T-helper 2 cell treated with Interferon-gamma antibody and Interleukin-4, amounts not matched to agents 100 ng/mL and 5 ng/mL, for 36 hours (primary cell): Measurements from ENCODE around the gene PREB. TPM values are rescaled to one million over a fixed set of nuclear protein-coding genes. Genes with fewer than 3 reads are reported as not detected.

Experiments used
- intact Hi-C: fragments of 100-400 bp; cut with micrococcal nuclease; formaldehyde crosslinking; loops from one replicate; pipeline ENCODE4 v1.15.1; 2023
- total RNA-seq: library from RNA; stranded (reverse); gene quantifications from 2 replicates; pipeline ENCODE4 v1.2.3, GENCODE V29; 2022

PREB gene
- total RNA-seq, 1 donor from 2014 or later: 76.6 TPM

DNA sequence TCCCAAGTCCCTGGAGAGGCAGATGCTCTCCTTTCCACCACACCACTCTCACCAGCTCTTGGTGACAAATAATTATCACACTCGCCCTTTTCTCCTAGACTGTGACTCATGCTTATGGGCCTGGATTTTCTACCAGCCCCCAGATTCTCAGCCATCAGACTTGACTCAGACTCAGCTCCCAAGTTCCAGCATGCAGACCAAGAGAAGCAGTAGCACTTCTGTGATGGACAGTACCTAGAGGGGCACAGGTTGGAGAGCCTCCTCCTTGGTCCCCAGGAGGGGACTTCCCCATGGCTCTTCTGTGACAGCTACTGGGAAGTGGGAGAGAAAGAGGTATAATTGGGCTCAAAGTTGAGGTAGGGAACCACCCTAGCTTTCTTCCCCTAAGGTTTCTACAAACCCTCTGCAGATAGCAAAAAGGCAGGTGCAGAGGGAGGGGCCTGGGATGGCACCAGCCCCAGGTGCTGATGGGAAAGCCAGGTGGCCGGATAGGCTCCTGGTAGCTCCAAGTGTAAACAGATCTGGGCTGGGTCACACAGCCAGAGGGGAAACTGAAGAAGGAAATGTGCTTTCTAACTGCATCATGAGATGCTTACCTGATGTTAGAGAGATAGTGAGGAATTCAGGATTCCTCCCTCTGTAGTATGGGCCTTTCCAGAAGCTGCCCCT lies 18.5 kb upstream of the PREB start:
- intact Hi-C loops: no loop called here

DNA sequence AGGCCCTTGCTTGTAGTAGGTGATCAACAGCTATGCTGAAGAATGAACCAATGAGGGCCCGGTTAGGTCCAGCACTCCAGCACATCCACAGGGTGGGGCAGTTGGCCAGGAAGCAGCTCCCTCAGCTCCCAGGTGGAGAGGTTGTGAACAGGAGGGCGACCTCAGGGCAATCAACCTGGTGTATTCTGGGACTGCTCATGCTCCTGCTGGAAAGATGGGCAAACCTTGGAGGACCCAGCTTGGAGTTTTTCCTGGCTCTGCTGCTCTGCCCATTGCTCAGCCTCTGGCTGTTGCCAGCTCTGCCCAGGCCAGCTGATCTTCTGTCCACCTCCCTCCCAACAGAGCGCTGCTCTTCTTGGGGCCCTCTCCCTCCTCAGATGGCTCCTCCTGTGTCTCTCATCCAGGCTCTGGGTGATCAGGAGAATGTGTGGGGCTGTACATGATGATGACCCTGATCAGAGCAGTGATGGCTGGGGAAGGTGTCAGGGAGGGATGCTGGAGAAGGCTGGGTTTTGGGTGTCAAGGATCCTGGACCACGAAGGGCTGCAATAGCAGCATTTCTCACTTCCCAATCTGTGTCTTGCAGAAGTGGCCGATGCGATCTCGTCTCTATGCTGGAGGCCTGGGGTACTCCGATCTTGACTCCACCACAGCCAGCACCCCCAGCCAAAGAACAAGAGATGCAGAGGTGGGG lies 17.8 kb upstream of the PREB start:
- intact Hi-C loops: no loop called here

DNA sequence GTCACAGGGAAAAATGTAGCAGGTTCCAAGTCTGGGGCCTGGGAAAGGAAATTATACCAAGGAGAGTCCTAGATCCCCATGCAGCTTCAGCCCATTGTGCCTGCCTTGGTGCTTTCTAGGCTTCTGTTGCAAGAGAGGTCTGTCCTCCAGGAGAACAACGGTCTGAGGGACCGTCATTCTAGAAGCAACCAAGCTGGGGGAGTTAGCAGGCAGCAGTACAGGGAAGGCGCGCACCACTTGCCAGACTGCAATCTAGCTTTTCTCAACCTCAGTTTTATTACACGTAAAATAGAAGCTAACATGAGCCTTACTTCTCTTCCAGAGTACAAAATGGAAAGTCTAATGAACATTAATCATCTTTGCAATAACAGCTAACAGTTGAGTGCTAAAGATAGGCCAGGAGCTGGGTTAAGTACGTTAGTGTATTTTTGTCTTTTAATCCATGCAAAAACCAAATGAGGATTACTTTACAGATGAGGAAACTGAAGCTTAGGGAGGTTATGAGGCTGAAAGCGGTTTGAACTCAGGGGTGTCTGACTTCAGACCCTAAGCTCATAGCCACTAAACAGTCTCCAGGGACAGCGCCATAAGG lies 16.3 kb upstream of the PREB start:
- intact Hi-C loops: no loop called here

DNA sequence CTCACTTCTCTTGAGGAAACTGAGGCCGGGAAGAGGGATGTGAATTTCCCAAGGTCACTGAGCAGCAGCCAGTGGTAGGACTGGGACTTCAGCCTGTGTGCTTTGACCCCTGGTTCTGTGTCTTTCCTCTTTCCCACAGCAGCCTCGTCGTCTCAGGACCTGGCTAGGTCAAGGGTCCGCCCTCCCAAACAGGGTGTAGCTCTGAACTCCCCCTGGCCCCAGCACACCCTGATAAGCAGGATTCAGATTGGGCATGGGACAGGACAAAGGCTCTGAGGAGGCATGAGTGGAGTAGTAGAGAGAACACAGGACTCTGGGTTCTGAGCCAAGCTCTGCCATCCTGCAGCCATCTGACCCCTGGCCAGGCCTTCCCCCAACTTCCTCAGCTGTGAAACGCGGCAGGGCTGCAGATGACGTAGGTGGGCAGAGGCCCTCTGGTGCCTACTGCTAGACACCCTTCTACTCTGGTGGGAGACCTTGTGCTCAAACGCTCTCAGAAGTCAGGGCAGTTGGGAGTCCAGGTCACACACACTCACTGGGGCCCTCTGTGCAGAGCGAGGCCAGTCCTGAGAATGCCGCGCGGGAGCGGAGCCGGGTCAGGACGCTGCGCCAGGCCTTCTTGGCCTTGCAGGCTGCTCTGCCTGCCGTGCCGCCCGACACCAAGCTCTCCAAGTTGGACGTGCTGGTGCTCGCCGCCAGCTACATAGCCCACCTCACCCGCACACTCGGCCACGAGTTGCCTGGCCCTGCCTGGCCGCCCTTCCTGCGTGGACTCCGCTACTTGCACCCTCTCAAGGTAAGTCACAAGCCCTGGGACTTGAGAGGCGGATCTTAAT lies 15.4 kb upstream of the PREB start:
- intact Hi-C loops: no loop called here

DNA sequence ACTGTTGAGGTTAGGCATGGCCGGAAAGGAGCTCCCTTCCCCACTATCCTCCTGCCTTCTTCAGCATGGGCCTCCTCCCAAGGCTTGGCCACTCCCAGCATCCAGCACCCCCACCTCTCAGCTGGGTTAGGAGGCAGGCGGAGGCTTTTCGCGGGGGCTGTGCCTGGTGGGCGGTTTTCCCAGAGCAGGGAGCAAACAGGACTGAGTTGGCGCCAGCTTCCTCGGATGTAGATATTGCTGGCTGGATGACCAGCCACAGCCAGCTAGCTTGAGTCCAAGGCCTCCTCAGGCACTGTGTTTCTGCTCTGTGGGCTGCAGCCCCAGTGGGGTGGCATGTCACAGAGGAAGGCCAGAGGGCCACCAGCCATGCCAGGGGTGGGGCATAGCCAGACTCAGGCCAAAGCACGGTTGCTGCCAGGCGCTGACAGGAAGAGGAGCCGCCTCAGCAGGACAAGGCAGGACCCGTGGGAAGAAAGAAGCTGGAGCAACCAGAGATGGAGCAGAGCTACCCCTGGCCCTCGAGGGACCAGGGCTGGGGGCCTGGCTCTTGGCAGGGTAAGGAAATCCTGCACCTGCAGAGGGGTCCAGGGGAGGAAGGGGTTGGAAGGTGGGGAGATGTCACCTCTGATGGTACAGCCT lies 14.5 kb upstream of the PREB start, which contains the start of gene TCF23:
TSS of gene TCF23 (plus strand) at position 204 of the 639 bp plus-strand sequence. CDS start at position 334, 130 bp downstream.
- intact Hi-C loops: no loop called here

DNA sequence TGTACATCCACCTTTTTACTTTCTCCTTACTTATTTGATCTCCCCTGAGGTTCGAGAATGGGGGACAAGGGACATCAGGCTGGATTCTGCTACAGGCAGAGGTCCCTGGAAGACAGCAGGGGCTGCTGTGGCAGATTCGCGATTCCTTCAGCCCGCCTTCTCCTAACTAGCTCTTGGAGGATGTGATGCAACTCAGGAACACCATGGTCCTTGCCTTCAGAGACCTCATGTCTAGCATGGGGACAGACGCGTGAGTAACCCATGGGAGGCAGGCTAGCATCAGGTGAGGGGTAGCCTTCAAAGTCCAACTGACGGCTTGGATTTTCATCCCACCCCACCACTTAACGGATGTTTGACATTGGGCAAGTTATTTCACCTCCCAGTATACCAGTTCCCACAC lies 13.5 kb upstream of the PREB start:
- intact Hi-C loops: no loop called here

DNA sequence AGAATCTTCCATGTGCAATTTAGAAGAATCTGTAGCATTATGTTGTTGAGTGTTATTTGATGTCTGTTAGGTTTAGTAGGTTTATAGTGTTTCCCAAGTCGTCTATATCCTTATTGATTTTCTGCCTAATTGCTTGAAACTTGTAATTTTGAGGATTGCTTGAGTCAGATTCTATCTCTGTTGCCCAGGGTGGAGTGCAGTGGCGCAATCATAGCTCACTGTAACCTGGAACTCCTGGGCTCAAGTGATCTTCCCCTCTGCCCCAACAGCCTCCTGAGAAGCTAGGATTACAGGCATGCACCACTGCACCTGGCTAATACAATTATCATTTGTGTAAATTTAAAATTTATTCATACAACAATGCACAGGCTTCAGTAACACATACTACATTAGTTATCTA lies 11.2 kb upstream of the PREB start:
- intact Hi-C loops: no loop called here

DNA sequence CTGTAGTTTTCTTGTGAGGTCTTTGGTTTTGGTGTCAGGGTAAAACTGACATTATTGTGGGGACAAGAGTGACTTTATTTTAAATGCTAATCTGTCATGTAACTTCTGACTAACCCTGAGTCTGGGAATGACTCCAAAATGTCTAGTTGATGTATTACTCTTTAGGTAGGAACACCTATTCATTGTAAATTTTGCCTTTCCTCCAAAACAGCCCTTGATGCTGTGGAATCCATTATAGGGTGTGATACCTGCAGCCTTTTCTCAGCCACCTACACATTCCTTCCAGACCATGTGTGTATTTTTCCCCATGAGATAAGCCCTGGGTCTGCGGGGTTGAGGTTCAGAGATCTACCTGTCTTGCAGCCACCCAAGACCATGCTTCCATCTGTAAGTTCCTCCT lies 8.8 kb upstream of the PREB start:
- intact Hi-C loops: no loop called here

DNA sequence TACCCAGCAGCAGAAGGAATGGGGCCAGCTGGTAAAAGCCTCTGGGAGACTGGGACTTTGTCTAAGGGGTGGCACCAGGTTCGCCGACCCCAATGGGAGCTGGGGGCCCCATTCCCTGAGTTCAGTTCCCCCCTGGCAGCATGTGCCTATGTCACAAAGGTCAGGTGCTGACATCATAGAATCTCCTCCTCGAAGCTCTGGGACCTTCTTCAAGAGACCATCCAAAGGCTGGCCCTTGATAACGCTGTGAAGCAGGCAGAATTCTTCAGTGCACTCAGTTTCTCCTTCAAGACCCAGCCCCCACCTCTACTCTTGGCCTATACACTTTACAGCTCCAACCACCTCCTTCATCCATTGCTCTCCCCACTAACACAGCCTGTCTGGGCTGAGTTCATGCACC lies 4.9 kb upstream of the PREB start, which contains the start of gene PRR30:
TSS of gene PRR30 (minus strand) at position 101 of the 400 bp plus-strand sequence. CDS start 1,081 bp downstream, outside the sequence.
- intact Hi-C loops: no loop called here

DNA sequence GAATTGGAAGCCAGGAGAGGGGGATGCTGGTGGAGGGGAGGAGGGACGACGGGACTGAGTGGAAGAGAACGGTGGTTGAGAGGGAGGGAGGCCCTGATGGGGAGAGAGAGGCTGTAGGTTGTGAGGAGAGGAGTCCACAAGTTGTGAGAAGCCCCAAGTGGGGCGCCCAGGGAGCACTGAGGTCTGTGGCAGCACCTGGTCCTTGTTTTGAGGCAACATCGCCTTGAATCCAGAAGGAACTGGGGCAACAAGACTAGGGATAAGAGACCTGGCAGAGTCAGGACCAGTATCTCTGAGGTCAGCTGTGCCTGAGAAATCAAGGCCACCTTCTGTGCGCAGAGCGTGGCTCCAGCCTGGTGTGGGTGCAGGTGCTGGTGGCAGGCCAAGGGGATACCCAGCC lies 3.7 kb upstream of the PREB start:
- intact Hi-C loops: no loop called here

DNA sequence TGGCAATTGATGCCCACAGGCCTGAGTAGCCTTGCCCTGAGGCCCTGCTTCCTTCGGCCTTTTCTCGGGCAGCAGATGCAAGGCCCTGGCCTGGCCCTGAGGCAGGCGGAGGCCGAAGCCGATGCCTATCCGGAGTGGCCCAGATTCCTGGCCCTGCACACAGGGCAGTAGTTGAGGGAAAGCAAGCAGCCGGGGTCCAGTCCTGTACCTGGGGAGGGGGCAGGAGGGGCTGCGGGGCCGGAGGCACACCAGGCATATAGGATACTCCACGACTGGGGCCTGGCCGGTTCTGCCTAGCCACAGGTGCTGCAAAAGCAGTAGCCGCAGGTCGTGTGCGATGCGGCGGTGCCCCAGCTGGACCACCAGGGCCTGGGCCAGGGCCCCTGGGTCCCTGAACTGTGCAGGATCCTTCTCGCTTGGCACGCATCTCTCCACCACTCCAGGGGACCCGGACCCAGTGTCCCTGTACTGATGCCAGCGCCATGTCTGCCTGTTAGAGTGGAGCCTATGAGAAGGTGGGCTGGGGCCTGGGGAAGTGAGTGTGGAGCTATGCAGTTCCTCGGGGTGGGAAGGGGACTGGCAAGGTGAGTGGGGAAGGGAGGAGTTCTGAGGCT lies 3.0 kb upstream of the PREB start:
- intact Hi-C loops: no loop called here

DNA sequence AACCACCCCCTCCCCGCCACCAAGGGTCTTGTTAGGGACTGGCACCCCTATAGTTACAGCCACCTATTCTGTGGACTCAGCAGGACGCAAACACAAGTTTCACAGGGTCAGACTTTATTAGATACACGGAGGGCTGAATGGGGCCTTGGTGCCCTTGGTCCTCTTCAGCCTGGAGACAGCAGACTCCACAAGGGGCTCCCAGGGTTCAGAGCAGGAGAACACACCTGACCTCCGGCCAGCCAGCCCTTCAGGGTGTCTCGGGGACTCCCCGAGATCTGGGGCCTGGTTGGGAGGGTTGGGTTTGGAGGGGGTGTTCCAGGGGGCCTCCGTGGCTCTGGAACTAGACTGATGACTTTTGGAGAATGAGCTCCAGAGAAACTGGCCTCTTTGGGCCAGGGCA lies 2.3 kb upstream of the PREB start:
- intact Hi-C loops: no loop called here

DNA sequence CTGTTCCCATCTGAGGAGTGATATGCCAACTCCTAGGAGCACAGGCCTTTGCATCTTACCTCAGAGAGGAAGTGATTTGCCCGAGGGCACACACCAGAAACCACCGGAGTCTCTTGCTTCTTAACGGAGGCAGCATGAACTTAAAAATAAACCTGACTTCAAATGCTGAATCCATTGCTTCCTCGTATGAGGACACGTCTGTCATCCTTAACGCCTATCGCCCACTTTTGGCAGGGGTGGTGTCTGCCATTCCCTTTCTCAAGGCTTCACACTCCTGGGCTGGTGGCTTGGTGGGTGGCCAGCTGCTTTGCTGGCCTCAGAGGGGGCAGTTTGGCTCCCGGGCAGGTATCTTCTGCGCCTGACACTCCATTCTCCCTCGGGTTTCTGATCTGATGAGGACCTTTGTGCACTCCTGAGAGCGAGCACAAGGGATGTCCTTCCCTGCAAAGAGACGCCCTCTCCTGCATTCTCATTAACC lies 1.1 kb upstream of the PREB start:
- intact Hi-C loops: loop anchor here (2.0 kb wide), 1 partner anchor 55 kb away; no protein-coding TSS in a partner anchor

DNA sequence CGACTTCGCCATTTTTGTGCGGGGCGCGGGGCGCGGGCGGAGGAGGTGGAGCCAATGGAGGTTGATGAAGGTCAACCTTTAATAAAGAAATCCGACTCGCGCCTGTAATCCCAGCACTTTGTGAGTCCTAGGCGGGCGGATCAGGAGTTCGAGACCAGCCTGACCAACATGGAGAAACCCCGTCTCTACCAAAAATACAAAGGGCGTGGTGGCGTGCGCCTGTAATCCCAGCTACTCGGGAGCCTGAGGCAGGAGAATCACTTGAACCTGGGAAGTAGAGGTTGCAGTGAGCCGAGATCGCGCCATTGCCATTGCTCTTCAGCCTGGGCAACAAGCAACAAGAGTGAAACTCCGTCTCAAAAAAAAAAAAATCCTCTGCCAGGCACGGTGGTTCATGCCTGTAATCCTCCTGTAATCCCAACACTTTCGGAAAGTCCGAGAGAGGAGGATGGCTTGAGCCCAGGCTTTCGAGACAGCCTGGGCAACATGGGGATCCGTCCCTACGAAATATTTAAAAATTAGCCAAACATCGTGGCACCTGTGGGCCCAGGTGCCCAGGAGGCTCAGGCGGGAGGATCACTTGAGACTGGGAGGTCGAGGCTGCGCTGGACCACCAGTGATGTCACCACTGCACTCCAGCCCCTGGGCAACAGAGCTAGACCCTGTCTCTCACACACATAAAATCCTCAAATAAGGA lies 493 bp upstream of the PREB start:
- intact Hi-C loops: loop anchor here (1.0 to 2.0 kb wide), 5 partner anchors 12 to 274 kb away; partner anchors contain the start of genes ABHD1, AGBL5, ATRAID and PPM1G

DNA sequence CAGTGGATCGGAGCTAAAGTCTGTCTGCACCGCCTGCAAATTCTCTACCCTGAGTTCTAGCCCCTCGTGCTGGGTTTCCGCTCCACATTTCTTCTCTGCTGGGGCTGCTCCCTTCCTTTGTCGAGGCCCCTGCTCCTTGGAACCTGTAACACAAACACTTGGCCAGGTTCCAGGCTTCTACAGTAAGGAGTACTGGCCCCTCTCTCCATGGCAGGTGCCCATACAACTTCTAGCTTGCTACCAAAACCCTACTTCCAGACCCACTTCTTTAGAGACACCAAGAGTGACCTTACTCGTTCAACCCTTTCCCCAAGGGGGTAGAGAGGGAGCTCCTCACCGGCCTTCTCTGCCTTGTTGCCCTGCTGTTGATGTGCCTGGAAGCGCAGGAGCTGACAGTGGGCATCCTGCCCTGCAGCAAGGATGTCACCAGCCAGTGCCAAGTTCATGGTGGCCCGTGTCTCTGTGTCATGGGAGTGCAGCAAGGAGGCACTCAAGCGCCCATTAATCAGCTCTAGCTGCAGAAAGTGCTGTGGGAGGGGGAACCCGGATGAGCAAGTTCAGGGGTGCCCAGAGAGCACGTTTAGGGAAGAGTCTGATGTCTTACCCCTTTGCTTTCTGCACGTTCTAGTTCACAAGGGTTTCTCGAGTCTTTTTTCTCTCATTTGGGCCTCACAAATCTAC lies 1.1 kb downstream of the PREB start:
- intact Hi-C loops: no loop called here

DNA sequence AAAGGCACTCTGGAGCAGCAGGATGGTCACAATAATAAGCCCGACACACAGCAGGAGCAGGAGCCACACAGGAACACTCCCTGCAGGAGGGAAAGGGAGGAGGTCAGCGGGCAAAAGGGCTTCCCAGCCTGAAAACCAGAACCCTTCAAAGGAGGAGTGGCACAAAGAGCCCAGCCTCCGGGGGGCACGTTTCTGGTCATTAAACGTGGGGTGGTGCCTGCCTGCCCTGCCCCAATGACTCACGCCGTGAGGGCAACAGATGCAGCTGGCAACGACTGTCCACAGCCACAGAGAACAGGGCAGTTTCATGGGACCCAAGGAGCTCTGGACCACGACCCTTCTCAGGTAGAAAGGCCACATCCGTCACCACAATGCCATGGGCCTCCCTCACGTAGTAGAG lies 3.0 kb downstream of the PREB start:
- intact Hi-C loops: no loop called here

DNA sequence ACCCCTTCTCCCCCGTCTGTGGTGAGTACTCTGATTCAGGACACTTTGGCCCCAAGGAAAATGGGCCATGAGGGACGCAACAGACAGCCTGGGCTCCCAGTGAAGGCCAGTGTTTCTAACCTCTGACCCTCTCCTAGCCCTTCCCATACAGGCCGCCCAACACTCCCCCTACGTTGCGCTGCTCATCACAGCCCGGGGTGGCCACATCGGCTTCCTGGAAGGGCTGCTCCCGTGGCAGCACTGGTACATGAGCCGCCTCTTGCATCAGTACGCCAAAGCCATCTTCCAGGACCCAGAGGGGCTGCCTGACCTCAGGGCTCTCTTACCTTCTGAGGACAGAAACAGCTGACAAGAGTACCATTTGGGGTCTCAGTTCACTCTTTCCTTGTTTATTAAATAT lies 4.0 kb downstream of the PREB start:
- intact Hi-C loops: no loop called here

DNA sequence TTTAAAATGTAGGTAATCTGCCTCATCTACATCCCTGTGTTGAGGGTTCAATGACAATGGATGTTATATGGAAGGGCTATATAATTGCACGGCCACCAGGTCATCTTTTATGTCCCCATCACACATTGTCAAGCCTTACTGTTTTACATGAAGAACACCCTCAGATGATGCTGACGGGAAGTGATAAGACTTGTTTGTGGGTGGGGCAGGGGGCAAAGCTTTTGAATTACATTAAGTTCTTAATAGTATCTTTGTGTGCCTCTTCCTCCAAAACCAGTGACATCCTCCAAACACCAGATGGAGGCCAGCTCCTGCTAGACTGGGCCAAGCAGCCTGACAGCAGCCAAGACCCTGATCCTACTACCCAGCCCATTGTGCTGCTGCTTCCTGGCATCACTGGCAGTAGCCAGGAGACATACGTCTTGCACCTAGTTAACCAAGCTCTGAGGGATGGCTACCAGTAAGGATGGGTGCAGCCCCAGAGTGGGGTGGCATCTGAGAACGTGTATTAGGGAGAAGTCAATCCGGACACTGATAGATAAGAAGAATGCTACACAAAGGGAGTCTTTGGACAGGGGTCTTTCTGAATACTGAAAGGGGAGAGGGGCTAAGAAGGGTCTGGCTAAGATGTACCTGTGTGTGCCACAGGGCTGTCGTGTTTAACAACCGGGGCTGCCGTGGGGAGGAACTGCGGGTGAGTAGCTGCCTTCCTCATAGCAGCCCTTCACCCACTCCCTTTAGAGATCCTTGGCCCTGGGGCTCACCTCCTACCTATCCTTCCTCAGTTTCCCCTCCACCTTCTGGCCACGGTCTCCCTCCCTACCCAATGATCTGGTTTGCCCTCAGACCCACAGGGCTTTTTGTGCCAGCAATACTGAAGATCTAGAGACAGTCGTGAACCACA lies 5.5 kb downstream of the PREB start:
- intact Hi-C loops: no loop called here
